ENCODE results near the gene SLCO2A1.

SLCO2A1 gene

DNA sequence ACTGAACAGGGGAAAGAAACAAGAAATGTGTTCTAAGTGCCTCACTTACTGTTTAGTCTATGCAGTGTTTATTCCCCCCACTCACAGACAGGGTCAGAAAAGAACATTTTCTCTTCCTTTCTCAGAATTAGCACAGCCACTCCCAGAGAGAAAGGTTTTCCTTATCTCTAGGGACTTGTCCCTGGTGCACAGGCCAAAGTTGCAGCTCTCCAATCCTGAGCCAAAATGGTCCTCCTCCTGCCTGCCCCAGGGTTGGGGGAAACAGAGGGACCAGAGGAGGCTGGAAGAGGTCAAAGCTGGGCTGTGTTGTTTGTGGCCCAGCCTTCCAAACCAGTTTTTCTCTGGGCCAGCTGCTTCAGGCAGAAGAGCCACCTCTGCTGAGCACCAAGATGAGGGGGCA is 146.1 kb downstream of the SLCO2A1 start:
- ChIA-PET POLR2A (no interaction called here), CTCF (interaction anchor here (1.4 kb wide), 1 partner anchor 13 kb away, joined by 5 read pairs; no protein-coding TSS in a partner anchor)
- H3K4me3 ChIP-seq (ENCODE audit: control insufficient read depth in 1 of 7, extremely low read depth in 1 of 7, insufficient read depth in 4 of 7, low read depth in 2 of 7, low read length in 6 of 7): no peak overlapping the region
- peaks cover 0 to 1% (median 0%) of the 10 kb centered on the region in 5 experiments for H3K27me3 ChIP-seq (replicated peaks in 2 of 5; ENCODE audit: control insufficient read depth in 4 of 5, insufficient read depth in 5 of 5, low read length in 4 of 5)
- DNase-seq: no peak
- H3K4me1 ChIP-seq (ENCODE audit: control extremely low read depth in 1 of 4, control insufficient read depth in 4 of 4, insufficient read depth in 4 of 4, low read length in 3 of 4): peaks cover 0 to 22% (median 7%) of the 10 kb centered on the region in 4 experiments
- peaks cover 0 to 14% (median 3%) of the 10 kb centered on the region in 5 experiments for H3K9me3 ChIP-seq (ENCODE audit: control extremely low read depth in 1 of 5, control insufficient read depth in 4 of 5, insufficient read depth in 2 of 5, low read depth in 1 of 5, low read length in 4 of 5)
- H3K36me3 ChIP-seq (ENCODE audit: control insufficient read depth in 4 of 4, insufficient read depth in 4 of 4, low read length in 3 of 4): no peaks in the 10 kb centered on the region
- H3K27ac ChIP-seq (ENCODE audit: insufficient read depth in 1 of 2, low read depth in 1 of 2, low read length in 2 of 2, poor library complexity in 1 of 2, severe bottlenecking in 2 of 2): no peak overlapping the region

DNA sequence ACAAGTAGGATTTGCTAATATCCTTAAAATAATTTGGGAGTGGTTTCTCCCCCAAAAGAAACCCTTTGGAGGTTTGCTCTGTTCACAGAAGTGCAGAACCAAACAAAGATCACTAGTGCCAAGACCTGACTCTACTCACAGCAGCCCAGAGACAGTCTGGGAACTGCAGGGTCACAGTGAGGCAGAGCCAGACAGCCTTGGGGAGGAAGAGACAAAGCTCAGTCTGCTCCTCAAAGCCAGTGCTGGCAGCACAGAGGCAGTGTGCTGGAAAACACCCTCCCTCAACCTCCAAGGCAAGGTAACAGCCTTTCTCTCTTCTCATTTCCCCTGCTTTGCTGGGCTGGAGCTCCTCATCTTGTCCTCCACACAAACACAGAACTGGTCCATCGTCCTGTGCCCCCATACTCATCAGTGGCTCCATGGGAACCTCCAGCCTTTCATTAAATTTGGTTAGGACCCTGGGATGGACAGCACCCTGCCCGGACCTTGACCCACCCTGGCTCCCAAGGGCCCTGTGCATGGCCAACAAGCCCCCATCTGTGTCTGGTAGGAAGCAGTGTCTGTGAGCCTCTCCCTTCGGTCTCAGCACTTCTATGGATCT is 146.6 kb downstream of the SLCO2A1 start:
- H3K36me3 ChIP-seq (ENCODE audit: control insufficient read depth in 4 of 4, insufficient read depth in 4 of 4, low read length in 3 of 4): no peaks in the 10 kb centered on the region
- peaks cover 0 to 17% (median 6%) of the 10 kb centered on the region in 5 experiments for H3K9me3 ChIP-seq (ENCODE audit: control extremely low read depth in 1 of 5, control insufficient read depth in 4 of 5, insufficient read depth in 2 of 5, low read depth in 1 of 5, low read length in 4 of 5)
- DNase-seq: no peak
- WGBS (ENCODE audit: insufficient coverage): 94% methylated on average over 2 of the region's 3 CpGs
- POLR2A ChIA-PET: no interaction called here
- no peak overlapping the region for H3K27ac ChIP-seq (ENCODE audit: insufficient read depth in 1 of 2, low read depth in 1 of 2, low read length in 2 of 2, poor library complexity in 1 of 2, severe bottlenecking in 2 of 2)
- H3K4me3 ChIP-seq (ENCODE audit: control insufficient read depth in 1 of 7, extremely low read depth in 1 of 7, insufficient read depth in 4 of 7, low read depth in 2 of 7, low read length in 6 of 7): no peak overlapping the region
- CTCF ChIA-PET: interaction anchor here (1.4 to 1.7 kb wide), 2 partner anchors 14 to 15 kb away, joined by 4 to 5 read pairs; no protein-coding TSS in a partner anchor
- H3K27me3 ChIP-seq (replicated peaks in 2 of 5; ENCODE audit: control insufficient read depth in 4 of 5, insufficient read depth in 5 of 5, low read length in 4 of 5): peaks cover 0 to 1% (median 0%) of the 10 kb centered on the region in 5 experiments
- peaks cover 0 to 19% (median 6%) of the 10 kb centered on the region in 4 experiments for H3K4me1 ChIP-seq (ENCODE audit: control extremely low read depth in 1 of 4, control insufficient read depth in 4 of 4, insufficient read depth in 4 of 4, low read length in 3 of 4)

DNA sequence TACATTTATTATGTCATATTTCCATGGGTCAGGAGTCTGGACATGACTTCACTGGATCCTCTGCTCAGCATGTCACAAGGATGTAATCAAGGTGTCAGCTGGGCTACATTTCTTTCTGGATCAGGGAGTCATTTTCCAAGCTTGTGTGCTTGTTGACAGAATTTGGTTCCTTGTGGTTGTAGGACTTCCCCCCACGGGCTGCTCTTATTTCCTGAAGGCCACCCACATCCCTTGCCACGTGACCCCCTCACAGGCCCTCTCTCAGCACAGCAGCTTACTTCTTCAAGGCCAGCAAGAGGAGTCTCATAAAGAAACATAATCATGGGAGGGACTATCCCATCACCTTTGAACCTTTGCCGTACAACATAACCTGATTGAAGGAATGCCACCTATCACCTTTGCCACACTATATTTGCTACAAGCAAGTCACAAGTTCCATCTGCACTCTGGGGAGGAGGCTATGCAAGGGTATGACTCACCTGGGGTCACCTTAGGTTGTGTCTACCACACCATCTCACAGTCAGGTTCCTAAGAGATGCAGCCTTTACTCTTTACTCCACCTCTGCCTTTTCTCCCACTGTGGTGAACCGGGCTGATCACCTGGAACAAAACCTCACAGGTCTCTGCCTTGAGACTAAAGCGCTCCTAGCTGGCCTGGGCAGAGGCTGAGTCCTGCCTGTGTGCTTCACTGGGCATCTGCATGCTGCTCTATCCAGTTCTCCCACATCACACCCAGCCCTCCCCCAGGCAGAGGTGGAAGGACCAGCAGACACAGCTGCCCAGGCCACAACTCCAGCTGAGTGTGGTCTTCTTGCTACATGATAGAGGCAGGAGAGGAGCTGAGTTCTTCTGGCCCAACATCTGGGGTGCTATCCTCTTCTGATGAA is 147.5 kb downstream of the SLCO2A1 start:
- Histone ChIP-seq H3K4me3 (ENCODE audit: control insufficient read depth in 1 of 7, extremely low read depth in 1 of 7, insufficient read depth in 4 of 7, low read depth in 2 of 7, low read length in 6 of 7) (no peak overlapping the region), H3K27ac (ENCODE audit: insufficient read depth in 1 of 2, low read depth in 1 of 2, low read length in 2 of 2, poor library complexity in 1 of 2, severe bottlenecking in 2 of 2) (no peak overlapping the region), H3K4me1 (ENCODE audit: control extremely low read depth in 1 of 4, control insufficient read depth in 4 of 4, insufficient read depth in 4 of 4, low read length in 3 of 4) (peaks cover 0 to 10% (median 0%) of the 10 kb centered on the region in 4 experiments), H3K9me3 (ENCODE audit: control extremely low read depth in 1 of 5, control insufficient read depth in 4 of 5, insufficient read depth in 2 of 5, low read depth in 1 of 5, low read length in 4 of 5) (peaks cover 0 to 20% (median 7%) of the 10 kb centered on the region in 5 experiments), H3K36me3 (ENCODE audit: control insufficient read depth in 4 of 4, insufficient read depth in 4 of 4, low read length in 3 of 4) (no peaks in the 10 kb centered on the region), H3K27me3 (replicated peaks in 2 of 5; ENCODE audit: control insufficient read depth in 4 of 5, insufficient read depth in 5 of 5, low read length in 4 of 5) (peaks cover 0 to 1% (median 0%) of the 10 kb centered on the region in 5 experiments)
- WGBS (ENCODE audit: insufficient coverage): 72% methylated on average over 5 of the region's 5 CpGs
- no peak for DNase-seq
- ChIA-PET POLR2A (no interaction called here), CTCF (interaction anchor here (1.7 kb wide), 1 partner anchor 14 kb away, joined by 4 read pairs; no protein-coding TSS in a partner anchor)

DNA sequence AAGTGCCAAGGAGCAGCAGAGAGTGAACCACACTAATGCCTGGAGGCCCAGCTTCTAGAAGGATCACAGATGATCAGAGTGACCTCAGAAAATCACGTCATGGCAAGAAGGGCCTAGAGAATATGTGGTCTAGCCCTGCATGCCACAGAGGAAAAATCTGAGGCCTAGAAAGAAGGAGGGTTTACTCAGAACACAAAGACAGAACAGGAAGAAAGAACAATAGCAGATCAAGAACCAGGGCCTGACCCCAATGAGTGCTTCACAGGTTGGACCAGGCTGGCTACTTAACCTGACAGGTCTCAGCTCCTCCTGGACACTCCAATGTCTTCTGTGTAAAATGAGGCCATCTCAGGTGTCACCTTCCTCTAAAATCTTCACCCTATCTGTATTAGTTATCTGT is 148.2 kb downstream of the SLCO2A1 start:
- Histone ChIP-seq H3K36me3 (ENCODE audit: control insufficient read depth in 4 of 4, insufficient read depth in 4 of 4, low read length in 3 of 4) (no peaks in the 10 kb centered on the region), H3K4me3 (ENCODE audit: control insufficient read depth in 1 of 7, extremely low read depth in 1 of 7, insufficient read depth in 4 of 7, low read depth in 2 of 7, low read length in 6 of 7) (no peak overlapping the region), H3K27me3 (replicated peaks in 2 of 5; ENCODE audit: control insufficient read depth in 4 of 5, insufficient read depth in 5 of 5, low read length in 4 of 5) (peaks cover 0 to 1% (median 0%) of the 10 kb centered on the region in 5 experiments), H3K9me3 (ENCODE audit: control extremely low read depth in 1 of 5, control insufficient read depth in 4 of 5, insufficient read depth in 2 of 5, low read depth in 1 of 5, low read length in 4 of 5) (peaks cover 0 to 23% (median 7%) of the 10 kb centered on the region in 5 experiments), H3K27ac (ENCODE audit: insufficient read depth in 1 of 2, low read depth in 1 of 2, low read length in 2 of 2, poor library complexity in 1 of 2, severe bottlenecking in 2 of 2) (no peak overlapping the region), H3K4me1 (ENCODE audit: control extremely low read depth in 1 of 4, control insufficient read depth in 4 of 4, insufficient read depth in 4 of 4, low read length in 3 of 4) (peaks cover 0 to 10% (median 0%) of the 10 kb centered on the region in 4 experiments)
- ChIA-PET CTCF (interaction anchor here (1.7 kb wide), 1 partner anchor 13 kb away, joined by 4 read pairs; no protein-coding TSS in a partner anchor), POLR2A (no interaction called here)
- no peak for DNase-seq
- 100% methylated on average over 1 of the region's 1 CpG for WGBS (ENCODE audit: insufficient coverage)

DNA sequence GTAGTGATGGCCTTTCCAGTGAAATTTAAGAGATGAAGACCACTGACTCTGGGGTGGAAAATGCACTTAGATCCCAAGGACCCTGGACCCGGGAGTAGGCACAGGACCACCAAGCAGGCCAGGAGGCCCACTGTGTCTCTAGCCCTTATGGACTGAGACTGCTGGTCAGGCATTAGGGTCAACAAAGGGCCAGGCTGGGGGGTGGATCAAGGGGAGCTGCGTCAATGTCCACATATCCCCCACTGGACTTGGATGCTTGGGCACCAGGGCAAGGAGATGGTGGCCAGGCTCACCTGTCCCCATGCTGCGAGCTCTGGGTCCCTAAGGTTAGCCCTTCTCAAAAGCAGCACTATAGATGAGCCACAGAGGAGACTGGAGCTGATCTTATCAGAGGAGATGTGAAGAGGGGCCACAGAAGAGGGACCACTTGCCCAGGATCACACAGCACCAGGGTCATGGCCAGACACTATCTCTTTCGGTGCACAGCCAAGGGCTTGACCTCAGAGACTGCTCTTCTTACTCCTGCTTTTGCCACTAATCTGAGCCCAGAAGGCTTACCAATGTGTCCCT is 148.8 kb downstream of the SLCO2A1 start:
- 96% methylated on average over 4 of the region's 4 CpGs for WGBS (ENCODE audit: insufficient coverage)
- ChIA-PET CTCF (no interaction called here), POLR2A (no interaction called here)
- Histone ChIP-seq H3K9me3 (ENCODE audit: control extremely low read depth in 1 of 5, control insufficient read depth in 4 of 5, insufficient read depth in 2 of 5, low read depth in 1 of 5, low read length in 4 of 5) (peaks cover 0 to 23% (median 7%) of the 10 kb centered on the region in 5 experiments), H3K27me3 (replicated peaks in 2 of 5; ENCODE audit: control insufficient read depth in 4 of 5, insufficient read depth in 5 of 5, low read length in 4 of 5) (peaks cover 0 to 1% (median 0%) of the 10 kb centered on the region in 5 experiments), H3K36me3 (ENCODE audit: control insufficient read depth in 4 of 4, insufficient read depth in 4 of 4, low read length in 3 of 4) (no peaks in the 10 kb centered on the region), H3K4me1 (ENCODE audit: control extremely low read depth in 1 of 4, control insufficient read depth in 4 of 4, insufficient read depth in 4 of 4, low read length in 3 of 4) (peaks cover 0 to 10% (median 0%) of the 10 kb centered on the region in 4 experiments), H3K4me3 (ENCODE audit: control insufficient read depth in 1 of 7, extremely low read depth in 1 of 7, insufficient read depth in 4 of 7, low read depth in 2 of 7, low read length in 6 of 7) (no peak overlapping the region), H3K27ac (ENCODE audit: insufficient read depth in 1 of 2, low read depth in 1 of 2, low read length in 2 of 2, poor library complexity in 1 of 2, severe bottlenecking in 2 of 2) (no peak overlapping the region)
- DNase-seq: no peak

DNA sequence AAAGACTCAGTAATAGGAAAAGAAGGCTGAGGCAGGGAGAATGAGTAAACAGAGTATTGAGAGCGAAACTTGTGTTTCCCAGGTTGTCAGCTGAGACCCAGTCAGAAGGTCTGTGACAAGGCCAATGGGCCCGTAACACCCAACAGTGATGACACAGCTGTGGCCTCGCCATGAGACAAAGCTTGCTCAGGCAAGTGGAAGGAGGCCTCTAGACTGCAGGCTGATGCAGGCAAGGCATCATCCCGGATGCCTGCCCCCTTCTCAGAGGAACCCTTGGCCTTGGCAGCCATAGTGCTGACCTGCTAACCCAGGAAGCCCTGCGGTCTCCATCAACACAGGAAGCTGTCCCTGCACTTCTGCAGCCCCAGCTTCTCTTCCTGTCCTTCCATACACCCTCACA is 149.4 kb downstream of the SLCO2A1 start:
- H3K9me3 ChIP-seq (ENCODE audit: control extremely low read depth in 1 of 5, control insufficient read depth in 4 of 5, insufficient read depth in 2 of 5, low read depth in 1 of 5, low read length in 4 of 5): peaks cover 0 to 23% (median 7%) of the 10 kb centered on the region in 5 experiments
- DNase-seq: no peak
- H3K4me3 ChIP-seq (ENCODE audit: control insufficient read depth in 1 of 7, extremely low read depth in 1 of 7, insufficient read depth in 4 of 7, low read depth in 2 of 7, low read length in 6 of 7): no peak overlapping the region
- CTCF ChIA-PET: interaction anchor here (0.8 kb wide), 1 partner anchor 49 kb away, joined by 3 read pairs; no protein-coding TSS in a partner anchor
- no peak overlapping the region for H3K27ac ChIP-seq (ENCODE audit: insufficient read depth in 1 of 2, low read depth in 1 of 2, low read length in 2 of 2, poor library complexity in 1 of 2, severe bottlenecking in 2 of 2)
- POLR2A ChIA-PET: no interaction called here
- H3K4me1 ChIP-seq (ENCODE audit: control extremely low read depth in 1 of 4, control insufficient read depth in 4 of 4, insufficient read depth in 4 of 4, low read length in 3 of 4): peaks cover 0 to 10% (median 0%) of the 10 kb centered on the region in 4 experiments
- peaks cover 0 to 1% (median 0%) of the 10 kb centered on the region in 5 experiments for H3K27me3 ChIP-seq (replicated peaks in 2 of 5; ENCODE audit: control insufficient read depth in 4 of 5, insufficient read depth in 5 of 5, low read length in 4 of 5)
- 93% methylated on average over 5 of the region's 5 CpGs for WGBS (ENCODE audit: insufficient coverage)
- H3K36me3 ChIP-seq (ENCODE audit: control insufficient read depth in 4 of 4, insufficient read depth in 4 of 4, low read length in 3 of 4): no peaks in the 10 kb centered on the region
